ENCODE results near the gene SEMA5A.

Gene SEMA5A

GRCh38 chr5:9307150-9307549 lies 238.7 kb downstream of the SEMA5A start:
- H3K36me3 ChIP-seq (ENCODE audit: control insufficient read depth in 2 of 2, insufficient read depth in 1 of 2, low read length in 2 of 2), result no peaks in the 10 kb centered on the region
- ChIA-PET CTCF (interaction anchor here (0.6 to 0.8 kb wide), 2 partner anchors 27 to 485 kb away, joined by 4 to 5 read pairs; no protein-coding TSS in a partner anchor), POLR2A (no interaction called here)
- H3K4me3 ChIP-seq (ENCODE audit: low read depth, low read length), result no peak overlapping the region
- no peaks in the 10 kb centered on the region for H3K9me3 ChIP-seq (ENCODE audit: control insufficient read depth, insufficient read depth, low read depth, low read length)
- TF ChIP-seq ZNF404 (tag by site-specific recombination; IDR thresholded peaks at IDR 0.05) (no peak), ZNF350 (tag by site-specific recombination; IDR thresholded peaks at IDR 0.05) (no peak), ZFHX2 (tag by site-specific recombination; conservative IDR thresholded peaks at IDR 0.05) (no peak), ZNF843 (tag by site-specific recombination; IDR thresholded peaks at IDR 0.05) (no peak), REST (tag by site-specific recombination; IDR thresholded peaks at IDR 0.05) (no peak), ZNF510 (tag by site-specific recombination; IDR thresholded peaks at IDR 0.05; ENCODE audit: insufficient replicate concordance) (no peak), EGR2 (tag by site-specific recombination; IDR thresholded peaks at IDR 0.05; ENCODE audit: low read depth) (no peak), ZNF138 (tag by site-specific recombination; IDR thresholded peaks at IDR 0.05; ENCODE audit: borderline replicate concordance) (no peak), ZNF211 (tag by site-specific recombination; IDR thresholded peaks at IDR 0.05; ENCODE audit: low read depth) (no peak), ZNF830 (tag by site-specific recombination; IDR thresholded peaks at IDR 0.05; ENCODE audit: low read depth) (no peak), ZNF626 (tag by site-specific recombination; IDR thresholded peaks at IDR 0.05) (no peak), ZNF621 (tag by site-specific recombination; IDR thresholded peaks at IDR 0.05) (no peak)
- TF ChIP-seq, protein P1, sequence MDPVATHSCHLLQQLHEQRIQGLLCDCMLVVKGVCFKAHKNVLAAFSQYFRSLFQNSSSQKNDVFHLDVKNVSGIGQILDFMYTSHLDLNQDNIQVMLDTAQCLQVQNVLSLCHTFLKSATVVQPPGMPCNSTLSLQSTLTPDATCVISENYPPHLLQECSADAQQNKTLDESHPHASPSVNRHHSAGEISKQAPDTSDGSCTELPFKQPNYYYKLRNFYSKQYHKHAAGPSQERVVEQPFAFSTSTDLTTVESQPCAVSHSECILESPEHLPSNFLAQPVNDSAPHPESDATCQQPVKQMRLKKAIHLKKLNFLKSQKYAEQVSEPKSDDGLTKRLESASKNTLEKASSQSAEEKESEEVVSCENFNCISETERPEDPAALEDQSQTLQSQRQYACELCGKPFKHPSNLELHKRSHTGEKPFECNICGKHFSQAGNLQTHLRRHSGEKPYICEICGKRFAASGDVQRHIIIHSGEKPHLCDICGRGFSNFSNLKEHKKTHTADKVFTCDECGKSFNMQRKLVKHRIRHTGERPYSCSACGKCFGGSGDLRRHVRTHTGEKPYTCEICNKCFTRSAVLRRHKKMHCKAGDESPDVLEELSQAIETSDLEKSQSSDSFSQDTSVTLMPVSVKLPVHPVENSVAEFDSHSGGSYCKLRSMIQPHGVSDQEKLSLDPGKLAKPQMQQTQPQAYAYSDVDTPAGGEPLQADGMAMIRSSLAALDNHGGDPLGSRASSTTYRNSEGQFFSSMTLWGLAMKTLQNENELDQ (tag by site-specific recombination; IDR thresholded peaks at IDR 0.05; ENCODE audit: low read depth), result no peak
- no peak overlapping the region for H3K27ac ChIP-seq (ENCODE audit: extremely low read depth, low read depth, low read length)
- no peaks in the 10 kb centered on the region for H3K4me1 ChIP-seq (ENCODE audit: control insufficient read depth, insufficient read depth, low read length)

DNA sequence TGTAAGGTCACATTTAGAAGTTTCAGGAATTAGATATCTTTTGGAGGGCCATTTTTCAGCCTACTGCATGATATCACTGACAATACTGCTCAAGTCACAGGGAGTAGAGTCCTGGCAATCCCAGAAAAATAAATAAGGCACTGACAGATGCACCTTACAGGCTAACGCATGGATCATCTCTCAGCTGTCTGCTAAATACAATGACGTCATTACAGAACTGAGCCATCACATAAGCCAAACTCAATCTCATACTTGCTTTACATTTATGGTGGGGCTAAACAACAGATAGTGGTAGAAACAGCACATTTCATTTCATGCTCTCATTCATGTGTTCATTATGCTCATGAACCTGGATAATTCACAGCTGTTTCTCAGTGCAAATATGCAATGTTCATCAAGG lies 243.7 kb downstream of the SEMA5A start:
- Histone ChIP-seq H3K9me3 (ENCODE audit: control insufficient read depth, insufficient read depth, low read depth, low read length) (no peaks in the 10 kb centered on the region), H3K4me1 (ENCODE audit: control insufficient read depth, insufficient read depth, low read length) (no peaks in the 10 kb centered on the region), H3K27ac (ENCODE audit: extremely low read depth, low read depth, low read length) (no peak overlapping the region), H3K36me3 (ENCODE audit: control insufficient read depth in 2 of 2, insufficient read depth in 1 of 2, low read length in 2 of 2) (no peaks in the 10 kb centered on the region), H3K4me3 (ENCODE audit: low read depth, low read length) (no peak overlapping the region)
- POLR2A ChIA-PET, result no interaction called here
- CTCF ChIA-PET, result no interaction called here
- TF ChIP-seq ZNF239 (tag by site-specific recombination; IDR thresholded peaks at IDR 0.05), result no peak
- TF ChIP-seq ZNF184 (tag by site-specific recombination; IDR thresholded peaks at IDR 0.05), result no peak
- no peak for TF ChIP-seq INSM2 (tag by site-specific recombination; IDR thresholded peaks at IDR 0.05)
- TF ChIP-seq ZBTB7A (tag by site-specific recombination; IDR thresholded peaks at IDR 0.05; ENCODE audit: low read depth), result no peak
- TF ChIP-seq ZBTB17 (tag by site-specific recombination; IDR thresholded peaks at IDR 0.05), result no peak
- TF ChIP-seq CTCF (tag by site-specific recombination; IDR thresholded peaks at IDR 0.05), result no peak
- TF ChIP-seq ZNF521 (tag by site-specific recombination; IDR thresholded peaks at IDR 0.05), result no peak
- TF ChIP-seq ZSCAN23 (tag by site-specific recombination; IDR thresholded peaks at IDR 0.05), result no peak
- TF ChIP-seq ATF2 (tag by site-specific recombination; IDR thresholded peaks at IDR 0.05; ENCODE audit: low read depth), result peak; percentile 93
- peak; percentile 61 for TF ChIP-seq ZNF629 (tag by site-specific recombination; IDR thresholded peaks at IDR 0.05)
- no peak for TF ChIP-seq ZNF585B (tag by site-specific recombination; IDR thresholded peaks at IDR 0.05)
- TF ChIP-seq ZNF473 (tag by site-specific recombination; IDR thresholded peaks at IDR 0.05), result no peak
- no peak for TF ChIP-seq OVOL3 (tag by site-specific recombination; IDR thresholded peaks at IDR 0.05)
- TF ChIP-seq ZFHX2 (tag by site-specific recombination; conservative IDR thresholded peaks at IDR 0.05), result no peak
